HFFc6 (cell line): ENCODE measurements around the gene CAPN13. TPM values are rescaled to one million over a fixed set of nuclear protein-coding genes. Genes with fewer than 3 reads are reported as not detected.

Experiments used
- DNase-seq: peaks from one replicate; pipeline ENCODE4 v3.0.0-alpha.2; 2018
- H3K27ac Mint-ChIP-seq: 2 replicates; pipeline ENCODE4 v1.8.0; 2020; ENCODE audit warnings: mild to moderate bottlenecking, mixed read lengths
- H3K27me3 Mint-ChIP-seq: 2 replicates; pipeline ENCODE4 v1.8.0; 2021; ENCODE audit warnings: mild to moderate bottlenecking, moderate library complexity, mixed read lengths; ENCODE audit not compliant: insufficient read depth
- H3K36me3 Mint-ChIP-seq: 2 replicates; pipeline ENCODE4 v1.8.0; 2021; ENCODE audit warnings: low read depth, mixed read lengths
- H3K4me1 Mint-ChIP-seq: 2 replicates; pipeline ENCODE4 v1.8.0; 2020; ENCODE audit warnings: low read depth, mixed read lengths
- H3K4me3 Mint-ChIP-seq: 2 replicates; pipeline ENCODE4 v1.8.0; 2020; ENCODE audit warnings: mild to moderate bottlenecking, moderate library complexity, mixed read lengths
- H3K9me3 Mint-ChIP-seq: 2 replicates; pipeline ENCODE4 v1.8.0; 2020; ENCODE audit warnings: mild to moderate bottlenecking, mixed read lengths
- CTCF ChIP-seq: fragments of 200-600 bp; sonication (generic); IDR thresholded peaks from 2 replicates; pipeline ENCODE4 v1.5.0; 2021; ENCODE audit warnings: antibody characterized with exemption, mild to moderate bottlenecking
- total RNA-seq, 6 experiments: library from RNA; stranded (reverse); fragmentation: NEBNext Ultra II Directional; extraction: Animal tissue kit (Norgen Biotek cat#: 25700); gene quantifications; 2 replicates in 1 of 6; 3 replicates in 5 of 6; pipeline ENCODE4 v1.2.3, GENCODE V29; 2021

The CAPN13 gene
- total RNA-seq, 6 experiments from 2014 or later, result not detected

GRCh38 chr2:30768708-30769480, 38.4 kb downstream of the CAPN13 start:
- Mint-ChIP-seq H3K27ac (no peak overlapping the region), H3K9me3 (no peaks in the 10 kb centered on the region; the same call in 1 of the 2 replicates), H3K27me3 (peaks cover 5% of the 10 kb centered on the region), H3K4me3 (no peak overlapping the region), H3K36me3 (no peaks in the 10 kb centered on the region), H3K4me1 (no peaks in the 10 kb centered on the region)
- no peak for TF ChIP-seq CTCF
- no peak for DNase-seq

- no peak for TF ChIP-seq CTCF
- Mint-ChIP-seq H3K36me3 (no peaks in the 10 kb centered on the region), H3K4me1 (peaks cover 5% of the 10 kb centered on the region), H3K4me3 (no peak overlapping the region), H3K27me3 (peaks cover 4% of the 10 kb centered on the region), H3K9me3 (no peaks in the 10 kb centered on the region; the same call in 1 of the 2 replicates), H3K27ac (no peak overlapping the region)
- no peak for DNase-seq
Observed at GRCh38 chr2:30768036-30768686, 39.1 kb downstream of the CAPN13 start.

- H3K27me3 Mint-ChIP-seq, result peaks cover 4% of the 10 kb centered on the region
- H3K27ac Mint-ChIP-seq, result no peak overlapping the region
- H3K4me1 Mint-ChIP-seq, result peaks cover 11% of the 10 kb centered on the region
- no peak overlapping the region for H3K4me3 Mint-ChIP-seq
- no peaks in the 10 kb centered on the region; the same call in 1 of the 2 replicates for H3K9me3 Mint-ChIP-seq
- DNase-seq, result no peak
- no peak for TF ChIP-seq CTCF
- no peaks in the 10 kb centered on the region for H3K36me3 Mint-ChIP-seq
Observed at GRCh38 chr2:30766666-30767065, 40.6 kb downstream of the CAPN13 start.

- no peak for DNase-seq
- H3K9me3 Mint-ChIP-seq, result no peaks in the 10 kb centered on the region; the same call in 1 of the 2 replicates
- no peak overlapping the region for H3K27ac Mint-ChIP-seq
- no peak overlapping the region for H3K4me3 Mint-ChIP-seq
- TF ChIP-seq CTCF, result no peak
- H3K4me1 Mint-ChIP-seq, result peaks cover 11% of the 10 kb centered on the region
- no peaks in the 10 kb centered on the region for H3K36me3 Mint-ChIP-seq
- H3K27me3 Mint-ChIP-seq, result peaks cover 5% of the 10 kb centered on the region
Observed at GRCh38 chr2:30765876-30766470, 41.3 kb downstream of the CAPN13 start.

DNA sequence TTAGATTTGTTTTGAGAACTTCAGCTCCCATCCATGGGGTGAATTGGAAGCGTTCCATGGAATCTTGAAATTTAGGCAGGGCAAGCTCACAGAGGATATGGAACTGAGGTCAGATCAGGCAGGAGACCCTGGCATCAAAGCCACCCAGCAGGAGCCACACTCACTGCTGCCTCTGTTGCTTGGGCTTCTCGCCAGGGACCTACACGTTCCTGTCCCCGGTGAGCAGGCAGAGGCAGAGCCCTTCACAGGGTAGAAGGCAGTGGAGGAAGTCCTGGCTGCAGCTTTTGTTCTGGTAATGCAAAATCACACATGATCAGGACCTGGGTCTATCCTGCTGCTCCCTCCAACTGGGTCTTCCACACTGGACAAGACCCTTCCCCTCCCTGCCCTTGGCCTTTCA, 42.1 kb downstream of the CAPN13 start:
- DNase-seq, result no peak
- no peak overlapping the region for H3K27ac Mint-ChIP-seq
- TF ChIP-seq CTCF, result no peak
- peaks cover 5% of the 10 kb centered on the region for H3K27me3 Mint-ChIP-seq
- no peak overlapping the region for H3K4me3 Mint-ChIP-seq
- H3K4me1 Mint-ChIP-seq, result peaks cover 11% of the 10 kb centered on the region
- H3K36me3 Mint-ChIP-seq, result no peaks in the 10 kb centered on the region
- no peaks in the 10 kb centered on the region; the same call in 1 of the 2 replicates for H3K9me3 Mint-ChIP-seq
